ENCODE data around the gene HCK. TPM values are rescaled to one million over a fixed set of nuclear protein-coding genes. Genes with fewer than 3 reads are reported as not detected.
"Not testable (repeated sequence)": the region's sequence is repeated elsewhere in the genome, so short reads cannot be mapped to it uniquely, and the experiment has no call there.

Gene HCK
- total and polyA plus RNA-seq, 7 experiments from 2014 or later, result 0.09 to 129 (median 1.4) TPM

- peaks cover 27 to 67% (median 46%) of the 10 kb centered on the region in 7 donors for H3K4me1 Mint-ChIP-seq
- H3K27ac Mint-ChIP-seq; H3K4me1 ChIP-seq (ENCODE audit: control insufficient read depth in 2 of 2, insufficient read depth in 2 of 2, low read length in 2 of 2); H3K9me3 ChIP-seq (ENCODE audit: control insufficient read depth in 2 of 3, low read length in 3 of 3); intact Hi-C loops (cut with micrococcal nuclease); ATAC-seq; H3K36me3 Mint-ChIP-seq; H3K4me3 ChIP-seq (ENCODE audit: low read length); H3K27me3 ChIP-seq (ENCODE audit: control insufficient read depth in 2 of 2, insufficient read depth in 2 of 2, low read length in 2 of 2); H3K4me3 Mint-ChIP-seq; DNase-seq; H3K27ac ChIP-seq (ENCODE audit: low read depth, low read length); H3K27me3 Mint-ChIP-seq; H3K9me3 Mint-ChIP-seq: not testable (repeated sequence)
- ChIA-PET POLR2A (interaction anchor here (0.6 to 1.2 kb wide), 3 partner anchors 10 to 470 kb away, joined by 3 to 5 read pairs (median 5); no protein-coding TSS in a partner anchor), CTCF (interaction anchor here (1.2 kb wide), 1 partner anchor 39 kb away, joined by 4 read pairs; no protein-coding TSS in a partner anchor)
- peaks cover 0 to 11% (median 0%) of the 10 kb centered on the region in 3 experiments for H3K36me3 ChIP-seq (ENCODE audit: control insufficient read depth in 2 of 3, insufficient read depth in 3 of 3, low read length in 3 of 3)
These were observed 66.4 kb downstream of the HCK start for GRCh38 chr20:32118427-32118826.

DNA sequence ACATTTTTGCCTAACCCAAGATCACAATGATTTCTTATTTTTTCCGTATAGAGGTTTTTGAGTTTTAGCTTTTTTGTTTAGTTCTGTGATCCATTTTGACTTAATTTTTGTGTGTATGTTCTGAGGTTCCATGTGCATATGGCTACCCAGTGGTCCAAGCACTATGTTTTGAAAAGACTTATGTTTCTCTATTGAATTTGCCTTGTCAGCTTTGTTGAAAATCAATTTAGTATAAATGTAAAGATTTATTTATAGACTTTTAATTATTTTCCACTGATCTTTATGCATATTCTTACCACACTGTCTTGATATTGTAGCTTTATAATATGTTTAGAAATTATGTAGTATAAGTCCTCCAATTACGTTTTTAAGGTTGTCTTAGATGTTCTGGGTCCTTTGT lies 67.7 kb downstream of the HCK start:
- Mint-ChIP-seq H3K27me3 (no peaks in the 10 kb centered on the region), H3K36me3 (peaks cover 4 to 13% (median 10%) of the 10 kb centered on the region in 5 donors), H3K9me3 (peaks cover 0 to 1% (median 0%) of the 10 kb centered on the region in 11 donors), H3K4me3 (no peak overlapping the region), H3K27ac (no peak overlapping the region), H3K4me1 (peaks cover 20 to 58% (median 36%) of the 10 kb centered on the region in 7 donors)
- ATAC-seq (no peak), DNase-seq (no peak)
- ChIA-PET CTCF (no interaction called here), POLR2A (no interaction called here)
- no peaks in the 10 kb centered on the region for H3K27me3 ChIP-seq (ENCODE audit: control insufficient read depth in 2 of 2, insufficient read depth in 2 of 2, low read length in 2 of 2)
- intact Hi-C loops (cut with micrococcal nuclease), result no loop called here
- no peak overlapping the region for H3K27ac ChIP-seq (ENCODE audit: low read depth, low read length)
- peaks cover 0 to 8% (median 0%) of the 10 kb centered on the region in 3 experiments for H3K36me3 ChIP-seq (ENCODE audit: control insufficient read depth in 2 of 3, insufficient read depth in 3 of 3, low read length in 3 of 3)
- H3K9me3 ChIP-seq (ENCODE audit: control insufficient read depth in 2 of 3, low read length in 3 of 3), result no peaks in the 10 kb centered on the region
- H3K4me1 ChIP-seq (ENCODE audit: control insufficient read depth in 2 of 2, insufficient read depth in 2 of 2, low read length in 2 of 2), result no peaks in the 10 kb centered on the region
- no peak overlapping the region for H3K4me3 ChIP-seq (ENCODE audit: low read length)

- ATAC-seq, POLR2A ChIA-PET: not testable (repeated sequence)
These were observed 69.9 kb downstream of the HCK start for GRCh38 chr20:32121908-32122307.

GRCh38 chr20:32123088-32123487 lies 71.0 kb downstream of the HCK start:
- ChIA-PET POLR2A (no interaction called here), CTCF (interaction anchor here (0.6 kb wide), 1 partner anchor 540 kb away, joined by 6 read pairs; no protein-coding TSS in a partner anchor)
- Histone ChIP-seq H3K4me1 (ENCODE audit: control insufficient read depth in 2 of 2, insufficient read depth in 2 of 2, low read length in 2 of 2) (no peaks in the 10 kb centered on the region), H3K9me3 (ENCODE audit: control insufficient read depth in 2 of 3, low read length in 3 of 3) (no peaks in the 10 kb centered on the region), H3K27ac (ENCODE audit: low read depth, low read length) (no peak overlapping the region), H3K27me3 (ENCODE audit: control insufficient read depth in 2 of 2, insufficient read depth in 2 of 2, low read length in 2 of 2) (no peaks in the 10 kb centered on the region), H3K4me3 (ENCODE audit: low read length) (no peak overlapping the region), H3K36me3 (ENCODE audit: control insufficient read depth in 2 of 3, insufficient read depth in 3 of 3, low read length in 3 of 3) (no peaks in the 10 kb centered on the region)
- no peak for ATAC-seq
- no peak for DNase-seq
- peaks cover 0 to 34% (median 11%) of the 10 kb centered on the region in 7 donors for H3K4me1 Mint-ChIP-seq
- no peak overlapping the region for H3K4me3 Mint-ChIP-seq
- peaks cover 0 to 1% (median 0%) of the 10 kb centered on the region in 11 donors for H3K9me3 Mint-ChIP-seq
- H3K27ac Mint-ChIP-seq, result peak overlapping the region in 1 of 9 donors; percentile 15
- intact Hi-C loops (cut with micrococcal nuclease), result no loop called here
- no peaks in the 10 kb centered on the region for H3K27me3 Mint-ChIP-seq
- H3K36me3 Mint-ChIP-seq, result peaks cover 0 to 15% (median 8%) of the 10 kb centered on the region in 5 donors

More at GRCh38 chr20:32121908-32122307, 69.9 kb downstream of the HCK start:
- H3K9me3 Mint-ChIP-seq; intact Hi-C loops (cut with micrococcal nuclease); H3K4me3 Mint-ChIP-seq; H3K27me3 Mint-ChIP-seq; H3K27ac ChIP-seq (ENCODE audit: low read depth, low read length); H3K4me3 ChIP-seq (ENCODE audit: low read length); H3K36me3 ChIP-seq (ENCODE audit: control insufficient read depth in 2 of 3, insufficient read depth in 3 of 3, low read length in 3 of 3); H3K4me1 ChIP-seq (ENCODE audit: control insufficient read depth in 2 of 2, insufficient read depth in 2 of 2, low read length in 2 of 2); H3K9me3 ChIP-seq (ENCODE audit: control insufficient read depth in 2 of 3, low read length in 3 of 3); CTCF ChIA-PET; DNase-seq; H3K27me3 ChIP-seq (ENCODE audit: control insufficient read depth in 2 of 2, insufficient read depth in 2 of 2, low read length in 2 of 2); H3K27ac Mint-ChIP-seq: not testable (repeated sequence)
- peaks cover 0 to 15% (median 8%) of the 10 kb centered on the region in 5 donors for H3K36me3 Mint-ChIP-seq
- H3K4me1 Mint-ChIP-seq, result peaks cover 6 to 45% (median 18%) of the 10 kb centered on the region in 7 donors

DNA sequence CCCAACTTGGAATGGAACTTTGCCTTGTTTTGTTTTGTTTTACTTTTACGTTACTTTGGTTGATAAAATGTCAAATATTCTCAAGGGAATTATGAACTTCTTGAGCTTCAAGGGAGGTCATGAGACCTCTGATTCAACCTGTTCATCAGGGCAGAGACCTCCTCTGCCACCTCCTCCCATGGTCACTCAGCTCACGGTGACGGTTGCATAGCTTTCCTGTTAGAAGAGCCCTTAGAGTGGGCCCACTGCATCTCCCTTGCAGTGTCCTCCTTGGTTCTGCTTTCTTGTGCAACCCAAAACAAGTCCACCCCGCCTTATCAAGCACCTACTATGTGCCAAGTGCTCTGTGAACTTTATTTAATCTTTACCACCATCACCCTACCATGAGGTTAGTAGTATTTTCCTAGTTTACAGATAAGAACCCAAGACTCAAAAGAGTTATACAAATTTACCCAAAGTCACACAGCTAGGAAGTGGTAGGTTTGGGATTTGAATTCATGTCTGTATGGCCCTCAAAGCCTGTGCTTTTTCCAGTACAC lies 72.9 kb downstream of the HCK start:
- Mint-ChIP-seq H3K4me3 (no peak overlapping the region), H3K9me3 (peaks cover 0 to 1% (median 0%) of the 10 kb centered on the region in 11 donors), H3K27ac (no peak overlapping the region), H3K4me1 (peaks cover 0 to 28% (median 12%) of the 10 kb centered on the region in 7 donors), H3K36me3 (peaks cover 0 to 16% (median 8%) of the 10 kb centered on the region in 5 donors), H3K27me3 (no peaks in the 10 kb centered on the region)
- Histone ChIP-seq H3K27ac (ENCODE audit: low read depth, low read length) (no peak overlapping the region), H3K4me3 (ENCODE audit: low read length) (no peak overlapping the region), H3K9me3 (ENCODE audit: control insufficient read depth in 2 of 3, low read length in 3 of 3) (no peaks in the 10 kb centered on the region), H3K36me3 (ENCODE audit: control insufficient read depth in 2 of 3, insufficient read depth in 3 of 3, low read length in 3 of 3) (no peaks in the 10 kb centered on the region), H3K4me1 (ENCODE audit: control insufficient read depth in 2 of 2, insufficient read depth in 2 of 2, low read length in 2 of 2) (no peaks in the 10 kb centered on the region), H3K27me3 (ENCODE audit: control insufficient read depth in 2 of 2, insufficient read depth in 2 of 2, low read length in 2 of 2) (no peaks in the 10 kb centered on the region)
- ChIA-PET CTCF (no interaction called here), POLR2A (no interaction called here)
- ATAC-seq (no peak), DNase-seq (no peak)
- intact Hi-C loops (cut with micrococcal nuclease), result no loop called here

GRCh38 chr20:32125506-32125905 lies 73.5 kb downstream of the HCK start:
- Mint-ChIP-seq H3K9me3 (peaks cover 0 to 1% (median 0%) of the 10 kb centered on the region in 11 donors), H3K27ac (no peak overlapping the region), H3K36me3 (peaks cover 0 to 20% (median 8%) of the 10 kb centered on the region in 5 donors), H3K27me3 (no peaks in the 10 kb centered on the region), H3K4me3 (no peak overlapping the region), H3K4me1 (peaks cover 0 to 29% (median 15%) of the 10 kb centered on the region in 7 donors)
- ChIA-PET CTCF (no interaction called here), POLR2A (no interaction called here)
- Histone ChIP-seq H3K27me3 (ENCODE audit: control insufficient read depth in 2 of 2, insufficient read depth in 2 of 2, low read length in 2 of 2) (no peaks in the 10 kb centered on the region), H3K4me3 (ENCODE audit: low read length) (no peak overlapping the region), H3K9me3 (ENCODE audit: control insufficient read depth in 2 of 3, low read length in 3 of 3) (no peaks in the 10 kb centered on the region), H3K36me3 (ENCODE audit: control insufficient read depth in 2 of 3, insufficient read depth in 3 of 3, low read length in 3 of 3) (no peaks in the 10 kb centered on the region), H3K4me1 (ENCODE audit: control insufficient read depth in 2 of 2, insufficient read depth in 2 of 2, low read length in 2 of 2) (no peaks in the 10 kb centered on the region), H3K27ac (ENCODE audit: low read depth, low read length) (no peak overlapping the region)
- ATAC-seq (no peak), DNase-seq (no peak)
- intact Hi-C loops (cut with micrococcal nuclease), result no loop called here

GRCh38 chr20:32126919-32127318 lies 74.9 kb downstream of the HCK start:
- H3K9me3 ChIP-seq (ENCODE audit: control insufficient read depth in 2 of 3, low read length in 3 of 3), result no peaks in the 10 kb centered on the region
- Mint-ChIP-seq H3K4me1 (peaks cover 0 to 40% (median 26%) of the 10 kb centered on the region in 7 donors), H3K4me3 (no peak overlapping the region), H3K9me3 (peaks cover 0 to 1% (median 0%) of the 10 kb centered on the region in 11 donors), H3K27me3 (no peaks in the 10 kb centered on the region), H3K36me3 (peaks cover 0 to 26% (median 8%) of the 10 kb centered on the region in 5 donors), H3K27ac (peak overlapping the region in 1 of 9 donors; percentile 26)
- ChIA-PET CTCF (no interaction called here), POLR2A (no interaction called here)
- no peaks in the 10 kb centered on the region for H3K27me3 ChIP-seq (ENCODE audit: control insufficient read depth in 2 of 2, insufficient read depth in 2 of 2, low read length in 2 of 2)
- ATAC-seq (no peak), DNase-seq (no peak)
- no peaks in the 10 kb centered on the region for H3K36me3 ChIP-seq (ENCODE audit: control insufficient read depth in 2 of 3, insufficient read depth in 3 of 3, low read length in 3 of 3)
- H3K4me3 ChIP-seq (ENCODE audit: low read length), result no peak overlapping the region
- H3K4me1 ChIP-seq (ENCODE audit: control insufficient read depth in 2 of 2, insufficient read depth in 2 of 2, low read length in 2 of 2), result no peaks in the 10 kb centered on the region
- intact Hi-C loops (cut with micrococcal nuclease), result no loop called here
- H3K27ac ChIP-seq (ENCODE audit: low read depth, low read length), result no peak overlapping the region
